Omental fat pad (tissue), 4 donors: ENCODE data around the gene C3orf18. TPM values are rescaled to one million over a fixed set of nuclear protein-coding genes. Genes with fewer than 3 reads are reported as not detected.
"Not testable (repeated sequence)": the region's sequence is repeated elsewhere in the genome, so short reads cannot be mapped to it uniquely, and the experiment has no call there.

ENCODE experiments used
- ATAC-seq: fragments of 150-250 bp; one replicate; pipeline ENCODE4 v1.9.1; 2016; ENCODE audit warnings: mild to moderate bottlenecking, moderate library complexity; ENCODE audit not compliant: low FRiP score
- DNase-seq: peaks from one replicate; pipeline ENCODE4 v3.0.0-alpha.2; 2019; ENCODE audit warnings: low spot score
- CTCF ChIP-seq, 3 donors: fragments of 450-650 bp; IDR thresholded peaks; one replicate each; pipeline ENCODE4 v1.5.1; 2016 to 2017; ENCODE audit warnings: antibody characterized with exemption in 3 of 3, mild to moderate bottlenecking in 3 of 3, moderate library complexity in 2 of 3
- total RNA-seq, 4 donors: library from RNA; depleted of rRNA; stranded (reverse); fragments of >200 nt; gene quantifications; one replicate each; pipeline ENCODE4 v1.1.0, GENCODE V29; 2016

The C3orf18 gene
- total RNA-seq, 4 donors from 2014 or later, result 4.4 to 11.1 (median 9.2) TPM

- DNase-seq (no peak), ATAC-seq (no peak)
- TF ChIP-seq CTCF (IDR thresholded peaks at IDR 0.05), result no peak
Observed at GRCh38 chr3:50520849-50521248, 46.7 kb downstream of the C3orf18 start.

- DNase-seq (peak; percentile 61), ATAC-seq (peak; percentile 70)
- peak in 1 of 3 donors; percentile 37 for TF ChIP-seq CTCF (IDR thresholded peaks at IDR 0.05)
Observed at GRCh38 chr3:50519471-50520089, 48.0 kb downstream of the C3orf18 start.

- no peak for TF ChIP-seq CTCF (IDR thresholded peaks at IDR 0.05)
- DNase-seq, result no peak
- no peak for ATAC-seq
Observed at GRCh38 chr3:50518436-50518835, 49.1 kb downstream of the C3orf18 start.

- ATAC-seq (no peak), DNase-seq (no peak)
- TF ChIP-seq CTCF (IDR thresholded peaks at IDR 0.05), result no peak
Observed at GRCh38 chr3:50517721-50518206, 49.8 kb downstream of the C3orf18 start.

GRCh38 chr3:50516440-50516871 is 51.1 kb downstream of the C3orf18 start:
- no peak for ATAC-seq
- no peak for TF ChIP-seq CTCF (IDR thresholded peaks at IDR 0.05)
- no peak for DNase-seq

GRCh38 chr3:50515565-50516439 is 51.7 kb downstream of the C3orf18 start:
- TF ChIP-seq CTCF (IDR thresholded peaks at IDR 0.05), result no peak
- DNase-seq (no peak), ATAC-seq (no peak)

- DNase-seq, ATAC-seq: not testable (repeated sequence)
Observed at GRCh38 chr3:50512908-50513307, 54.6 kb downstream of the C3orf18 start.
